CD4-positive, alpha-beta T cell (primary cell): ENCODE data around the gene GABRQ. TPM values are rescaled to one million over a fixed set of nuclear protein-coding genes. Genes with fewer than 3 reads are reported as not detected.

ENCODE experiments used
- ATAC-seq: fragments of 200-7000 bp; cut with Tn5 transposase; one replicate; pipeline ENCODE4 v1.10.0; 2022; ENCODE audit warnings: mild to moderate bottlenecking; ENCODE audit not compliant: poor library complexity
- CTCF ChIA-PET: fragments of 350-600 bp; sonication (Branson Sonifier 250); formaldehyde crosslinking; loops from one replicate; lab custom pipeline; 2021; ENCODE audit warnings: antibody characterized with exemption, inconsistent platforms; lab: Charles Lee
- POLR2A ChIA-PET: fragments of 350-600 bp; sonication (Branson Sonifier 250); formaldehyde crosslinking; loops from one replicate; lab custom pipeline; 2021; ENCODE audit warnings: antibody characterized with exemption, inconsistent platforms; lab: Charles Lee
- DNase-seq, 14 experiments: peaks; one replicate each; pipeline ENCODE4 v3.0.0-alpha.2; 2013 to 2020; ENCODE audit warnings: mixed read lengths in 2 of 14
- H3K27ac ChIP-seq, 2 donors: one replicate each; pipeline versions ENCODE4 v1.5.1 to v1.7.0; 2013; ENCODE audit warnings: low read length in 2 of 2, low read depth in 1 of 2, mild to moderate bottlenecking in 1 of 2
- H3K27me3 ChIP-seq, 2 experiments: 1 replicate in 1 of 2; 2 replicates in 1 of 2; pipeline versions ENCODE4 v1.6.1 to v1.7.0; 2013; ENCODE audit warnings: low read length in 2 of 2, control low read depth in 1 of 2, mild to moderate bottlenecking in 1 of 2, moderate library complexity in 1 of 2; ENCODE audit not compliant: insufficient read depth in 2 of 2, control insufficient read depth in 1 of 2
- H3K36me3 ChIP-seq: one replicate; pipeline ENCODE4 v1.6.1; 2013; ENCODE audit warnings: low read length, control low read depth; ENCODE audit not compliant: insufficient read depth
- H3K4me1 ChIP-seq: one replicate; pipeline ENCODE4 v1.6.1; 2013; ENCODE audit warnings: low read length, control low read depth; ENCODE audit not compliant: insufficient read depth
- H3K4me3 ChIP-seq: one replicate; pipeline ENCODE4 v1.5.1; 2013; ENCODE audit warnings: mild to moderate bottlenecking, low read length, moderate library complexity
- H3K9me3 ChIP-seq, 2 experiments: 1 replicate in 1 of 2; 2 replicates in 1 of 2; pipeline versions ENCODE4 v1.6.1 to v1.7.0; 2013; ENCODE audit warnings: low read length in 2 of 2, mild to moderate bottlenecking in 2 of 2, control low read depth in 1 of 2, moderate library complexity in 1 of 2; ENCODE audit not compliant: control insufficient read depth in 1 of 2, insufficient read depth in 1 of 2
- H3K27ac Mint-ChIP-seq: one replicate; pipeline ENCODE4 v1.8.0; 2020; ENCODE audit warnings: mixed read lengths
- H3K27me3 Mint-ChIP-seq: one replicate; pipeline ENCODE4 v1.8.0; 2021; ENCODE audit warnings: mixed read lengths
- H3K36me3 Mint-ChIP-seq: one replicate; pipeline ENCODE4 v1.8.0; 2021; ENCODE audit warnings: low read depth, mixed read lengths
- H3K4me1 Mint-ChIP-seq: one replicate; pipeline ENCODE4 v1.8.0; 2021; ENCODE audit warnings: low read depth, mixed read lengths
- H3K4me3 Mint-ChIP-seq: one replicate; pipeline ENCODE4 v1.8.0; 2020; ENCODE audit warnings: mild to moderate bottlenecking, mixed read lengths
- H3K9me3 Mint-ChIP-seq: one replicate; pipeline ENCODE4 v1.8.0; 2020; ENCODE audit warnings: mixed read lengths
- intact Hi-C, 2 experiments: fragments of 100-400 bp; cut with DNase I in 1 of 2; cut with micrococcal nuclease in 1 of 2; formaldehyde crosslinking; loops; one replicate each; pipeline versions ENCODE4 v1.15.1 to v1.9.0; 2023 to 2025; cut with DNase I, micrococcal nuclease
- total RNA-seq, 174 experiments: library from RNA in 2 of 174; stranded (reverse) in 2 of 174; gene quantifications; one replicate each; pipeline ENCODE4 v1.2.3 and lab custom pipeline; 2021 to 2026
- TF ChIP-seq, protein P1 (sequence below): fragments of 200-600 bp; IDR thresholded peaks from one replicate; pipeline ENCODE4 v1.8.0; 2022; ENCODE audit warnings: antibody characterized with exemption, mild to moderate bottlenecking

GABRQ gene
- total RNA-seq, 2 experiments from 2014 or later: not detected

- DNase-seq (no peak), ATAC-seq (no peak)
- no peak overlapping the region for H3K4me3 ChIP-seq
- TF ChIP-seq, protein P1, sequence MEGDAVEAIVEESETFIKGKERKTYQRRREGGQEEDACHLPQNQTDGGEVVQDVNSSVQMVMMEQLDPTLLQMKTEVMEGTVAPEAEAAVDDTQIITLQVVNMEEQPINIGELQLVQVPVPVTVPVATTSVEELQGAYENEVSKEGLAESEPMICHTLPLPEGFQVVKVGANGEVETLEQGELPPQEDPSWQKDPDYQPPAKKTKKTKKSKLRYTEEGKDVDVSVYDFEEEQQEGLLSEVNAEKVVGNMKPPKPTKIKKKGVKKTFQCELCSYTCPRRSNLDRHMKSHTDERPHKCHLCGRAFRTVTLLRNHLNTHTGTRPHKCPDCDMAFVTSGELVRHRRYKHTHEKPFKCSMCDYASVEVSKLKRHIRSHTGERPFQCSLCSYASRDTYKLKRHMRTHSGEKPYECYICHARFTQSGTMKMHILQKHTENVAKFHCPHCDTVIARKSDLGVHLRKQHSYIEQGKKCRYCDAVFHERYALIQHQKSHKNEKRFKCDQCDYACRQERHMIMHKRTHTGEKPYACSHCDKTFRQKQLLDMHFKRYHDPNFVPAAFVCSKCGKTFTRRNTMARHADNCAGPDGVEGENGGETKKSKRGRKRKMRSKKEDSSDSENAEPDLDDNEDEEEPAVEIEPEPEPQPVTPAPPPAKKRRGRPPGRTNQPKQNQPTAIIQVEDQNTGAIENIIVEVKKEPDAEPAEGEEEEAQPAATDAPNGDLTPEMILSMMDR: no peak
- Mint-ChIP-seq H3K4me1 (no peaks in the 10 kb centered on the region), H3K27ac (no peak overlapping the region), H3K4me3 (no peak overlapping the region), H3K9me3 (no peaks in the 10 kb centered on the region), H3K36me3 (no peaks in the 10 kb centered on the region), H3K27me3 (peaks cover 11% of the 10 kb centered on the region)
- CTCF ChIA-PET: no interaction called here
- peaks cover 0 to 4% of the 10 kb centered on the region in 2 experiments for H3K27me3 ChIP-seq
- no peaks in the 10 kb centered on the region for H3K36me3 ChIP-seq
- POLR2A ChIA-PET: no interaction called here
- H3K27ac ChIP-seq: no peak overlapping the region
- H3K4me1 ChIP-seq: no peaks in the 10 kb centered on the region
- H3K9me3 ChIP-seq: no peaks in the 10 kb centered on the region
- intact Hi-C loops: no loop called here
Measured at GRCh38 chrX:152656087-152656486, 18.4 kb downstream of the GABRQ start.

- POLR2A ChIA-PET: no interaction called here
- CTCF ChIA-PET: no interaction called here
Measured at GRCh38 chrX:152656890-152657289, 19.2 kb downstream of the GABRQ start.

DNA sequence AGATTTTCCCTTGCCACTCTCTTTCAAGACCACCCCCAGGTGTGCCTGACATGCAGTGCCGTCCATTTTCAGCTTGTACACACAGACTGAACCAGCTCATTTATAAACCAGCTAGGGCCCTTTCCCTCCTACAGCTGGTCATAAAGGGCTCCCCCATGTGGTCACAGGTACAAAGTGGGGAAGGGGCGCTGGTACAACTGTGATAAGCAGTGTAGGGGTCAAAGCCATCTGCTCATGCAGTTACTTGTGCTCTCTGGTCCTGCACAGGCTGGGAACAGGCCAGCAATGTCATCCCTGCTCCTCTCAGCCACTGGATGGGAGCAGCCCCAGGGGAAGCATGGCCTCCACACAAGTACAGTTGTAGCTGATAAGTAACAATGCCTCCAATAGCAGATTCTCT lies 20.6 kb downstream of the GABRQ start:
- ATAC-seq (no peak), DNase-seq (no peak)
- peaks cover 11% of the 10 kb centered on the region for H3K27me3 Mint-ChIP-seq
- H3K27ac Mint-ChIP-seq: no peak overlapping the region
- ChIA-PET CTCF (no interaction called here), POLR2A (no interaction called here)
- no peaks in the 10 kb centered on the region for H3K9me3 ChIP-seq
- H3K27me3 ChIP-seq: peaks cover 0 to 4% of the 10 kb centered on the region in 2 experiments
- intact Hi-C loops: no loop called here
- no peaks in the 10 kb centered on the region for H3K4me1 Mint-ChIP-seq
- no peaks in the 10 kb centered on the region for H3K36me3 Mint-ChIP-seq
- no peak overlapping the region for H3K4me3 ChIP-seq
- H3K36me3 ChIP-seq: no peaks in the 10 kb centered on the region
- H3K27ac ChIP-seq: no peak overlapping the region
- H3K9me3 Mint-ChIP-seq: no peaks in the 10 kb centered on the region
- no peak overlapping the region for H3K4me3 Mint-ChIP-seq
- TF ChIP-seq, protein P1: no peak
- no peaks in the 10 kb centered on the region for H3K4me1 ChIP-seq

More at GRCh38 chrX:152656890-152657289, 19.2 kb downstream of the GABRQ start:
- intact Hi-C loops: no loop called here
- H3K27ac ChIP-seq: no peak overlapping the region
- Mint-ChIP-seq H3K27ac (no peak overlapping the region), H3K36me3 (no peaks in the 10 kb centered on the region), H3K4me1 (no peaks in the 10 kb centered on the region), H3K27me3 (peaks cover 11% of the 10 kb centered on the region), H3K4me3 (no peak overlapping the region), H3K9me3 (no peaks in the 10 kb centered on the region)
- DNase-seq (no peak), ATAC-seq (no peak)
- H3K36me3 ChIP-seq: no peaks in the 10 kb centered on the region
- no peaks in the 10 kb centered on the region for H3K9me3 ChIP-seq
- no peak overlapping the region for H3K4me3 ChIP-seq
- no peaks in the 10 kb centered on the region for H3K4me1 ChIP-seq
- H3K27me3 ChIP-seq: peaks cover 0 to 4% of the 10 kb centered on the region in 2 experiments
- TF ChIP-seq, protein P1: no peak
